ENCODE measurements around the gene XCR1. TPM values are rescaled to one million over a fixed set of nuclear protein-coding genes. Genes with fewer than 3 reads are reported as not detected.

The XCR1 gene
- total and polyA plus RNA-seq, 2 of the 8 experiments (the other 6 are each of a cell fraction or from before 2014, with no cell fraction given): 0.53 TPM; not detected in 1

DNA sequence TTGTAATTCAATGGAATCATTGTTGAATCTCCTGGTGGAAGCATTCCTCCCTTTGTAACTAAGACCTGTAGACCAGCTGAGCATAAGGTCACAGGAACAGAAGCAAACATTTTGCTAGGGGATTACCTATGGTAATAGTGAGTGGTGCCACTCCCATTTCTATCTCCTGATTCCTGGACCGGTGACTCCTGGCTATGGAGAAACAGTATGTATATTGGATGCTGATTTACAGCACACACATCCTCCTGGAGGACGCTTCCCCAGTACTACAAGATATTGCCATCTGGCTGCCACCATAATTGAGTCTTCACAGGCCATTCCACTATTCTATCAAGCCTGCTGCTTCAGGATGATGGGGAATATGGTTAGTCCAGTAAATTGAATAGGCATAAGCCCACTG is 33.3 kb upstream of the XCR1 start (continued):
- TF ChIP-seq SIRT6 (IDR thresholded peaks at IDR 0.05; ENCODE audit: low read length): no peak

DNA sequence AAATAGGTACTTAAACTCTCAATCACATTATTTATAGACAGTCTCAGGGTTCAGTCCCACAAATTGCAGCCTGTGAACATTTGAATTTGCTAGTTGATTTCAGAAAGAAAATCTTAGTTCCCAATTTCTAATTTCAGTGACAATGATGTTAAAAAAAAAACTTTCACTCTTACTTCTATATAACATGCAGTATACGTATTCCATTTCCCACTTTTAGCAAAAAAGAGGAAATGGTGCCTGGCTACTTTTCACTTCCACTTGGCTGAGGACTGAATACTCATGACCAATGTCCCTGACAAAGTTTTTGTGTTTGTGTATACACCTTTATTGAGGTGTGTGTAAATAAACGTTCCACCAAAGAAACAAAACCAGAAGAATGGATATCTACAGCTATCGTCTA is 32.1 kb upstream of the XCR1 start:
- Histone ChIP-seq H3K14ac (ENCODE audit: insufficient read length) (no peak overlapping the region), H3K23ac (ENCODE audit: insufficient read length) (no peak overlapping the region), H3K36me3 (ENCODE audit: control insufficient read depth in 2 of 4, insufficient read depth in 4 of 4, low read length in 3 of 4) (no peaks in the 10 kb centered on the region), H4K5ac (ENCODE audit: insufficient read length, low read depth, low read length) (no peak overlapping the region), H3K4me2 (ENCODE audit: insufficient read depth in 1 of 2, low read depth in 2 of 2, low read length in 2 of 2) (no peak overlapping the region), H3K18ac (ENCODE audit: extremely low read depth, low read length) (no peak overlapping the region), H3K23me2 (ENCODE audit: low read depth, low read length) (no peaks in the 10 kb centered on the region), H2BK15ac (ENCODE audit: low read length) (no peak overlapping the region), H3K9me3 (ENCODE audit: insufficient read depth in 2 of 2, low read depth in 1 of 2, low read length in 1 of 2) (no peaks in the 10 kb centered on the region), H2AFZ (ENCODE audit: low read length) (no peak overlapping the region), H3K27ac (ENCODE audit: low read depth, low read length) (no peak overlapping the region), H3K79me2 (ENCODE audit: control insufficient read depth in 1 of 2, insufficient read depth in 2 of 2, low read length in 2 of 2) (no peaks in the 10 kb centered on the region), H3K4ac (replicated peaks; ENCODE audit: insufficient read length, low read depth, low read length) (no peak overlapping the region), H4K20me1 (replicated peaks in 1 of 2; ENCODE audit: control insufficient read depth in 1 of 2, insufficient read depth in 2 of 2, low read length in 2 of 2) (no peaks in the 10 kb centered on the region), H2BK12ac (ENCODE audit: low read depth, low read length) (no peak overlapping the region), H3K9ac (replicated peaks in 1 of 4; ENCODE audit: extremely low read depth in 1 of 4, low read depth in 3 of 4, low read length in 3 of 4) (no peak overlapping the region), H2BK120ac (replicated peaks; ENCODE audit: low read depth, low read length) (no peak overlapping the region), H4K91ac (replicated peaks; ENCODE audit: insufficient read length, low read length) (no peak overlapping the region), H2AK5ac (ENCODE audit: low read depth, low read length) (no peak overlapping the region), H3K4me1 (replicated peaks in 1 of 4; ENCODE audit: control insufficient read depth in 3 of 4, insufficient read depth in 4 of 4, low read length in 3 of 4) (no peaks in the 10 kb centered on the region), H3K4me3 (ENCODE audit: extremely low read depth in 1 of 4, insufficient read depth in 2 of 4, low read depth in 3 of 4, low read length in 4 of 4) (no peak overlapping the region), H4K8ac (ENCODE audit: extremely low read depth, insufficient read depth, low read length) (no peak overlapping the region), H2BK5ac (ENCODE audit: low read depth, low read length) (no peak overlapping the region), H3K56ac (replicated peaks; ENCODE audit: insufficient read length, low read depth, low read length) (no peak overlapping the region), H3K79me1 (ENCODE audit: low read depth, low read length) (no peaks in the 10 kb centered on the region), H3K27me3 (replicated peaks in 1 of 4; ENCODE audit: control insufficient read depth in 3 of 4, extremely low read depth in 1 of 4, insufficient read depth in 3 of 4, low read length in 3 of 4) (no peaks in the 10 kb centered on the region), H2BK20ac (ENCODE audit: low read length) (no peak overlapping the region)
- WGBS, 2 experiments (ENCODE audit: extremely low coverage in 1 of 2, insufficient coverage in 1 of 2, insufficient read length in 1 of 2, insufficient replicate concordance in 2 of 2, low coverage in 1 of 2, low lambda C conversion rate in 2 of 2, missing lambda C conversion rate in 1 of 2): 85% methylated on average over 3 of the region's 3 CpGs; no CpG with 5 or more reads in 1 of the 2 experiments
- ChIA-PET CTCF (ENCODE audit: partially characterized antibody) (interaction anchor here (2.2 kb wide), 1 partner anchor 20 kb away, joined by 7 read pairs; no protein-coding TSS in a partner anchor), POLR2A (ENCODE audit: partially characterized antibody) (no interaction called here)
- DNase-seq (ENCODE audit: low read depth in 1 of 2, low spot score in 2 of 2) (no peak), FAIRE-seq (no peak)
- no peak for TF ChIP-seq FOSL1 (IDR thresholded peaks at IDR 0.05; ENCODE audit: insufficient read depth, low read depth, low read length)
- no peak for TF ChIP-seq TAF1 (IDR thresholded peaks at IDR 0.05; ENCODE audit: low read depth, low read length)
- no peak for TF ChIP-seq CTBP2 (IDR thresholded peaks at IDR 0.05; ENCODE audit: borderline replicate concordance, insufficient read depth, insufficient read length, low read length)
- no peak for TF ChIP-seq SIRT6 (IDR thresholded peaks at IDR 0.05; ENCODE audit: low read length)
- no peak for TF ChIP-seq POLR2A (IDR thresholded peaks at IDR 0.05; ENCODE audit: control extremely low read depth in 1 of 2, low read depth in 2 of 2, low read length in 2 of 2)
- TF ChIP-seq SUZ12 (IDR thresholded peaks at IDR 0.05; ENCODE audit: low read length): no peak
- TF ChIP-seq RNF2 (IDR thresholded peaks at IDR 0.05; ENCODE audit: borderline replicate concordance, low read depth, low read length, missing control alignments, poor library complexity, severe bottlenecking): no peak
- no peak for TF ChIP-seq GABPA (IDR thresholded peaks at IDR 0.05; ENCODE audit: borderline replicate concordance, insufficient read depth, low read length)
- no peak for TF ChIP-seq SP2 (IDR thresholded peaks at IDR 0.05; ENCODE audit: low read length)
- TF ChIP-seq, protein P1, sequence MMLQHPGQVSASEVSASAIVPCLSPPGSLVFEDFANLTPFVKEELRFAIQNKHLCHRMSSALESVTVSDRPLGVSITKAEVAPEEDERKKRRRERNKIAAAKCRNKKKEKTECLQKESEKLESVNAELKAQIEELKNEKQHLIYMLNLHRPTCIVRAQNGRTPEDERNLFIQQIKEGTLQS (IDR thresholded peaks at IDR 0.05; ENCODE audit: insufficient read depth, low read depth, low read length): no peak
- no peak for TF ChIP-seq CEBPB (IDR thresholded peaks at IDR 0.05; ENCODE audit: low read depth, low read length)
- no peak for TF ChIP-seq SIN3A (conservative IDR thresholded peaks at IDR 0.05 in 1 of 2, IDR thresholded peaks at IDR 0.05 in 1 of 2; ENCODE audit: low read depth in 1 of 2, low read length in 2 of 2)

Data from H1 (cell line).